Measurements from ENCODE around the gene ITGA11. TPM values are rescaled to one million over a fixed set of nuclear protein-coding genes. Genes with fewer than 3 reads are reported as not detected.

Gene ITGA11
- total and polyA plus RNA-seq, 2 of the 4 experiments (the other 2 are of a cell fraction): 4.1 to 6.6 TPM

DNA sequence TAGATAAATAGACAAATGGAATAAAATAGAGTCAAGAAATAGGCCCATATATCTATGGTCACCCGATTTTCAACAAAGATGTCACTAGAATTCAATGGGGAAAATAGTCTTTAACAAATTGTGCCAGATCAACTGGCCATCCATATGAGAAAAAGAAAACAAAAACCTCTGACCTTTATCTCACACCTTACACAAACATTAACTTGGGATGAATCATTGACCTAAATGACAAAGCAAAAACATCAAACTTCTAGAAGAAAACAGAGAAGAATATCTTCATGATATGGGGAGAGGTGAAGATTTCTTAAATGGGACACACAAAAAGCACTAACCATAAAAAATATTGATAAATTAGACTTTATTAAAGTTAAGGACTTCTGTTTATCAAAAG lies 31.9 kb downstream of the ITGA11 start:
- Histone ChIP-seq H2AK5ac (ENCODE audit: low read depth, low read length) (no peak overlapping the region), H3K4ac (ENCODE audit: low read depth, low read length) (no peak overlapping the region), H3K23ac (ENCODE audit: low read depth, low read length) (no peak overlapping the region), H2AK9ac (replicated peaks; ENCODE audit: low read depth, low read length, poor library complexity) (no peak overlapping the region), H3K36me3 (ENCODE audit: control insufficient read depth, insufficient read depth, low read length) (peaks cover 3% of the 10 kb centered on the region; the same call in 1 of the 2 replicates), H4K8ac (ENCODE audit: low read depth in 2 of 2, low read length in 2 of 2) (no peak overlapping the region), H2BK20ac (ENCODE audit: low read depth, low read length) (no peak overlapping the region), H3K27me3 (ENCODE audit: control insufficient read depth, insufficient read depth, low read length) (no peaks in the 10 kb centered on the region), H3K56ac (ENCODE audit: extremely low read depth, insufficient read depth, low read length) (no peak overlapping the region), H2AFZ (replicated peaks; ENCODE audit: low read length, poor library complexity) (no peak overlapping the region), H3K9ac (ENCODE audit: low read depth, low read length) (no peak overlapping the region), H3K18ac (ENCODE audit: low read depth, low read length) (no peak overlapping the region), H3K4me2 (ENCODE audit: low read depth, low read length) (no peak overlapping the region), H3K27ac (ENCODE audit: insufficient read depth, low read length) (no peak overlapping the region), H2BK15ac (ENCODE audit: low read depth, low read length) (no peak overlapping the region), H3K9me1 (ENCODE audit: insufficient read depth, low read length) (peaks cover 7% of the 10 kb centered on the region; the same call in 1 of the 2 replicates), H3K4me1 (ENCODE audit: control insufficient read depth, insufficient read depth, low read length) (no peaks in the 10 kb centered on the region), H3K14ac (replicated peaks; ENCODE audit: low read depth, low read length) (no peak overlapping the region), H2BK120ac (ENCODE audit: low read depth, low read length) (no peak overlapping the region), H4K5ac (ENCODE audit: low read depth, low read length) (no peak overlapping the region), H2BK5ac (ENCODE audit: low read depth, low read length, poor library complexity, severe bottlenecking) (no peak overlapping the region), H3K79me1 (ENCODE audit: low read depth in 1 of 2, low read length in 2 of 2) (peaks cover 0 to 9% of the 10 kb centered on the region in 2 experiments; a peak in 1 of 4 replicates), H4K20me1 (ENCODE audit: insufficient read depth, low read length) (no peaks in the 10 kb centered on the region; the same call in 1 of the 2 replicates), H3K9me3 (ENCODE audit: control insufficient read depth, insufficient read depth, low read length) (peaks cover 2% of the 10 kb centered on the region; the same call in 1 of the 2 replicates), H3K4me3 (ENCODE audit: insufficient read depth, low read depth, low read length) (no peak overlapping the region), H4K91ac (ENCODE audit: insufficient read depth, low read depth, low read length) (no peak overlapping the region)
- TF ChIP-seq POLR2A (IDR thresholded peaks at IDR 0.05; ENCODE audit: low read depth, low read length) (no peak), CHD1 (IDR thresholded peaks at IDR 0.05; ENCODE audit: low read depth, low read length) (no peak), RCOR1 (IDR thresholded peaks at IDR 0.05; ENCODE audit: insufficient replicate concordance, low read length) (no peak), SMC3 (IDR thresholded peaks at IDR 0.05; ENCODE audit: low read depth, low read length) (no peak), BHLHE40 (IDR thresholded peaks at IDR 0.05; ENCODE audit: low read depth, low read length) (no peak), MXI1 (IDR thresholded peaks at IDR 0.05; ENCODE audit: borderline replicate concordance, low read depth, low read length) (no peak), FOS (IDR thresholded peaks at IDR 0.05; ENCODE audit: low read depth, low read length) (no peak), RAD21 (IDR thresholded peaks at IDR 0.05; ENCODE audit: low read length) (no peak), CEBPB (IDR thresholded peaks at IDR 0.05; ENCODE audit: low read depth, low read length) (no peak), MAZ (IDR thresholded peaks at IDR 0.05; ENCODE audit: borderline replicate concordance, low read depth, low read length) (no peak), NFE2L2 (IDR thresholded peaks at IDR 0.05; ENCODE audit: low read depth, low read length) (no peak), RFX5 (IDR thresholded peaks at IDR 0.05; ENCODE audit: low read depth, low read length) (no peak), MAFK (IDR thresholded peaks at IDR 0.05; ENCODE audit: low read depth, low read length) (no peak)
- TF ChIP-seq, protein P1, sequence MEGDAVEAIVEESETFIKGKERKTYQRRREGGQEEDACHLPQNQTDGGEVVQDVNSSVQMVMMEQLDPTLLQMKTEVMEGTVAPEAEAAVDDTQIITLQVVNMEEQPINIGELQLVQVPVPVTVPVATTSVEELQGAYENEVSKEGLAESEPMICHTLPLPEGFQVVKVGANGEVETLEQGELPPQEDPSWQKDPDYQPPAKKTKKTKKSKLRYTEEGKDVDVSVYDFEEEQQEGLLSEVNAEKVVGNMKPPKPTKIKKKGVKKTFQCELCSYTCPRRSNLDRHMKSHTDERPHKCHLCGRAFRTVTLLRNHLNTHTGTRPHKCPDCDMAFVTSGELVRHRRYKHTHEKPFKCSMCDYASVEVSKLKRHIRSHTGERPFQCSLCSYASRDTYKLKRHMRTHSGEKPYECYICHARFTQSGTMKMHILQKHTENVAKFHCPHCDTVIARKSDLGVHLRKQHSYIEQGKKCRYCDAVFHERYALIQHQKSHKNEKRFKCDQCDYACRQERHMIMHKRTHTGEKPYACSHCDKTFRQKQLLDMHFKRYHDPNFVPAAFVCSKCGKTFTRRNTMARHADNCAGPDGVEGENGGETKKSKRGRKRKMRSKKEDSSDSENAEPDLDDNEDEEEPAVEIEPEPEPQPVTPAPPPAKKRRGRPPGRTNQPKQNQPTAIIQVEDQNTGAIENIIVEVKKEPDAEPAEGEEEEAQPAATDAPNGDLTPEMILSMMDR (conservative IDR thresholded peaks at IDR 0.05; ENCODE audit: low read depth, low read length): no peak
- TF ChIP-seq, protein P2, sequence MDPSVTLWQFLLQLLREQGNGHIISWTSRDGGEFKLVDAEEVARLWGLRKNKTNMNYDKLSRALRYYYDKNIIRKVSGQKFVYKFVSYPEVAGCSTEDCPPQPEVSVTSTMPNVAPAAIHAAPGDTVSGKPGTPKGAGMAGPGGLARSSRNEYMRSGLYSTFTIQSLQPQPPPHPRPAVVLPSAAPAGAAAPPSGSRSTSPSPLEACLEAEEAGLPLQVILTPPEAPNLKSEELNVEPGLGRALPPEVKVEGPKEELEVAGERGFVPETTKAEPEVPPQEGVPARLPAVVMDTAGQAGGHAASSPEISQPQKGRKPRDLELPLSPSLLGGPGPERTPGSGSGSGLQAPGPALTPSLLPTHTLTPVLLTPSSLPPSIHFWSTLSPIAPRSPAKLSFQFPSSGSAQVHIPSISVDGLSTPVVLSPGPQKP (IDR thresholded peaks at IDR 0.05; ENCODE audit: borderline replicate concordance, low read depth, low read length): no peak
- TF ChIP-seq, protein P3, sequence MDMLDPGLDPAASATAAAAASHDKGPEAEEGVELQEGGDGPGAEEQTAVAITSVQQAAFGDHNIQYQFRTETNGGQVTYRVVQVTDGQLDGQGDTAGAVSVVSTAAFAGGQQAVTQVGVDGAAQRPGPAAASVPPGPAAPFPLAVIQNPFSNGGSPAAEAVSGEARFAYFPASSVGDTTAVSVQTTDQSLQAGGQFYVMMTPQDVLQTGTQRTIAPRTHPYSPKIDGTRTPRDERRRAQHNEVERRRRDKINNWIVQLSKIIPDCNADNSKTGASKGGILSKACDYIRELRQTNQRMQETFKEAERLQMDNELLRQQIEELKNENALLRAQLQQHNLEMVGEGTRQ (IDR thresholded peaks at IDR 0.05; ENCODE audit: low read depth, low read length): no peak
- no CpG with 5 or more reads among the region's 1 CpG for WGBS, 2 experiments (ENCODE audit: extremely low coverage in 2 of 2, insufficient read length in 1 of 2)
- in situ Hi-C loops (cut with MboI; ENCODE audit: low sequenced_read_pairs) (no loop called here), intact Hi-C loops (cut with micrococcal nuclease) (no loop called here), dilution Hi-C loops (cut with HindIII; ENCODE audit: low sequenced_read_pairs, unreplicated experiment) (no loop called here)
- no peak for ATAC-seq (ENCODE audit: low read depth)
- ChIA-PET CTCF (no interaction called here), POLR2A (ENCODE audit: unreplicated experiment) (no interaction called here)
- no peak for DNase-seq
- BruUV-seq (replicated peaks): no TSS peak

Data from IMR-90 (cell line).